ENCODE data around the gene IGSF9.

Gene IGSF9

GRCh38 chr1:159924791-159925718 is 20.4 kb downstream of the IGSF9 start, which contains the start of gene TAGLN2:
TAGLN2 (minus strand) TSS chr1:159925507; CDS start chr1:159920509, 4,998 bp downstream.
- Histone ChIP-seq H3K9ac (ENCODE audit: low read length) (peak within 1 kb of the TSS; percentile 95), H3K27ac (ENCODE audit: low read depth, low read length) (peak within 1 kb of the TSS; percentile 90; the same call in 1 of the 2 replicates), H3K27me3 (ENCODE audit: control insufficient read depth, insufficient read depth, low read length) (no peaks in the 10 kb centered on the region), H3K4me1 (ENCODE audit: control insufficient read depth, insufficient read depth, low read length) (peaks cover 43% of the 10 kb centered on the region), H3K36me3 (ENCODE audit: control insufficient read depth, insufficient read depth, low read length) (peaks cover 15% of the 10 kb centered on the region), H3K9me3 (ENCODE audit: control insufficient read depth, insufficient read depth, low read depth, low read length) (no peaks in the 10 kb centered on the region), H3K4me3 (ENCODE audit: low read depth, low read length) (peak within 1 kb of the TSS; percentile 88)

GRCh38 chr1:159924025-159924790 is 21.2 kb downstream of the IGSF9 start:
- Histone ChIP-seq H3K9ac (ENCODE audit: low read length) (peak overlapping the region; percentile 95), H3K36me3 (ENCODE audit: control insufficient read depth, insufficient read depth, low read length) (peaks cover 24% of the 10 kb centered on the region), H3K27ac (ENCODE audit: low read depth, low read length) (peak overlapping the region; percentile 90; the same call in 1 of the 2 replicates), H3K9me3 (ENCODE audit: control insufficient read depth, insufficient read depth, low read depth, low read length) (no peaks in the 10 kb centered on the region), H3K4me1 (ENCODE audit: control insufficient read depth, insufficient read depth, low read length) (peaks cover 39% of the 10 kb centered on the region), H3K4me3 (ENCODE audit: low read depth, low read length) (peak overlapping the region; percentile 88), H3K27me3 (ENCODE audit: control insufficient read depth, insufficient read depth, low read length) (no peaks in the 10 kb centered on the region)

- H3K27ac ChIP-seq (ENCODE audit: low read depth, low read length): peak overlapping the region; percentile 90; the same call in 1 of the 2 replicates
- peak overlapping the region; percentile 95 for H3K9ac ChIP-seq (ENCODE audit: low read length)
- no peaks in the 10 kb centered on the region for H3K9me3 ChIP-seq (ENCODE audit: control insufficient read depth, insufficient read depth, low read depth, low read length)
- H3K36me3 ChIP-seq (ENCODE audit: control insufficient read depth, insufficient read depth, low read length): peaks cover 32% of the 10 kb centered on the region
- H3K4me3 ChIP-seq (ENCODE audit: low read depth, low read length): peak overlapping the region; percentile 88
- H3K4me1 ChIP-seq (ENCODE audit: control insufficient read depth, insufficient read depth, low read length): peaks cover 34% of the 10 kb centered on the region
- no peaks in the 10 kb centered on the region for H3K27me3 ChIP-seq (ENCODE audit: control insufficient read depth, insufficient read depth, low read length)
Measured at GRCh38 chr1:159923203-159924024, 22.0 kb downstream of the IGSF9 start.

GRCh38 chr1:159922511-159923202 is 22.8 kb downstream of the IGSF9 start:
- peaks cover 35% of the 10 kb centered on the region for H3K36me3 ChIP-seq (ENCODE audit: control insufficient read depth, insufficient read depth, low read length)
- H3K9me3 ChIP-seq (ENCODE audit: control insufficient read depth, insufficient read depth, low read depth, low read length): no peaks in the 10 kb centered on the region
- H3K4me3 ChIP-seq (ENCODE audit: low read depth, low read length): peak overlapping the region; percentile 88
- H3K4me1 ChIP-seq (ENCODE audit: control insufficient read depth, insufficient read depth, low read length): peaks cover 38% of the 10 kb centered on the region
- peak overlapping the region; percentile 60; the same call in 1 of the 2 replicates for H3K27ac ChIP-seq (ENCODE audit: low read depth, low read length)
- peak overlapping the region; percentile 95 for H3K9ac ChIP-seq (ENCODE audit: low read length)
- H3K27me3 ChIP-seq (ENCODE audit: control insufficient read depth, insufficient read depth, low read length): no peaks in the 10 kb centered on the region

- Histone ChIP-seq H3K27ac (ENCODE audit: low read depth, low read length) (no peak overlapping the region; the same call in 1 of the 2 replicates), H3K4me3 (ENCODE audit: low read depth, low read length) (peak overlapping the region; percentile 88; the same call in 1 of the 2 replicates), H3K9ac (ENCODE audit: low read length) (peak overlapping the region; percentile 95), H3K4me1 (ENCODE audit: control insufficient read depth, insufficient read depth, low read length) (peaks cover 42% of the 10 kb centered on the region), H3K27me3 (ENCODE audit: control insufficient read depth, insufficient read depth, low read length) (no peaks in the 10 kb centered on the region), H3K36me3 (ENCODE audit: control insufficient read depth, insufficient read depth, low read length) (peaks cover 36% of the 10 kb centered on the region), H3K9me3 (ENCODE audit: control insufficient read depth, insufficient read depth, low read depth, low read length) (no peaks in the 10 kb centered on the region)
Measured at GRCh38 chr1:159921700-159922504, 23.5 kb downstream of the IGSF9 start.

DNA sequence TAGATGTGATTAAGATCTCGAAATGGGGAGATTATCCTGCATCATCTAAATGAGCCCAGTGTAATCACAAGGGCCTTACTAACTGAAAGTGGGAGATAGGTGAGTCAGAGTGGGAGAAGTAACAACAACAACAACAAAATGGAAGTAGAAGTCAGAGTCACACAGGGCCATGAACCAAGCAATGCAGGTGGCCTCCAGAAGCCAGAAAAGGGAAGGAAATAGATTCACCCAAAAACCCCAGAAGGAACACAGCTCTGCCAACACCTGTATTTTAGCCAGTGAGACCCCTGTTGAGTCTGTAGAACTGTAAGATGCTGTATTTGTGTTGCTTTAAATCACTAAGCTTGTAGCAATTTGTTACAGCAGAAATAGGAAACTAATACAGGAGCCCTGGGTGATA is 24.2 kb downstream of the IGSF9 start:
- no peak overlapping the region for H3K9ac ChIP-seq (ENCODE audit: low read length)
- H3K4me3 ChIP-seq (ENCODE audit: low read depth, low read length): no peak overlapping the region
- peaks cover 48% of the 10 kb centered on the region for H3K4me1 ChIP-seq (ENCODE audit: control insufficient read depth, insufficient read depth, low read length)
- H3K27me3 ChIP-seq (ENCODE audit: control insufficient read depth, insufficient read depth, low read length): no peaks in the 10 kb centered on the region
- no peak overlapping the region for H3K27ac ChIP-seq (ENCODE audit: low read depth, low read length)
- no peaks in the 10 kb centered on the region for H3K9me3 ChIP-seq (ENCODE audit: control insufficient read depth, insufficient read depth, low read depth, low read length)
- H3K36me3 ChIP-seq (ENCODE audit: control insufficient read depth, insufficient read depth, low read length): peaks cover 36% of the 10 kb centered on the region

- no peak overlapping the region for H3K27ac ChIP-seq (ENCODE audit: low read depth, low read length)
Measured at GRCh38 chr1:159920651-159921050, 24.8 kb downstream of the IGSF9 start.

DNA sequence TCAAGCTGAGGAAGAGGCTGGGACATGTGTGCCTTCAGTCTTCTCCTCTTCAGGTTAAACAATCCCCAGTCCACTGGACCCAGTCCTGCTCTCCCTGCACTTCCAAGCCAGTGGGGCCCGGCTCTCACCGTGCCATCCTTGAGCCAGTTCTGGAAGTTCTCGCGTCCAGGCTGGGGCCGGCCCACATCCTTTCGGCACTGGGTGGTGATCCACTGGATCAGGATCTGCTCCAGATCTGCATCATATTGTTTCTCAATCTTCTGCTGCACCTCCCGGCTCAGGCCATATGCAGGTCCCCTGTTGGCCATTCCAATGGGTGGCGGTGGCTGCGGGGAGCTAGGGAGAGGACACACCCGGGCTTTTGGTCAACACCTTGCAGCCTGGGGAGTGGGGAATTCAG is 25.2 kb downstream of the IGSF9 start:
- no peaks in the 10 kb centered on the region for H3K27me3 ChIP-seq (ENCODE audit: control insufficient read depth, insufficient read depth, low read length)
- no peak overlapping the region for H3K9ac ChIP-seq (ENCODE audit: low read length)
- peaks cover 36% of the 10 kb centered on the region for H3K36me3 ChIP-seq (ENCODE audit: control insufficient read depth, insufficient read depth, low read length)
- peaks cover 52% of the 10 kb centered on the region for H3K4me1 ChIP-seq (ENCODE audit: control insufficient read depth, insufficient read depth, low read length)
- no peak overlapping the region for H3K4me3 ChIP-seq (ENCODE audit: low read depth, low read length)
- no peak overlapping the region for H3K27ac ChIP-seq (ENCODE audit: low read depth, low read length)
- H3K9me3 ChIP-seq (ENCODE audit: control insufficient read depth, insufficient read depth, low read depth, low read length): no peaks in the 10 kb centered on the region

More at GRCh38 chr1:159920651-159921050, 24.8 kb downstream of the IGSF9 start:
- Histone ChIP-seq H3K9ac (ENCODE audit: low read length) (no peak overlapping the region), H3K4me3 (ENCODE audit: low read depth, low read length) (no peak overlapping the region), H3K36me3 (ENCODE audit: control insufficient read depth, insufficient read depth, low read length) (peaks cover 36% of the 10 kb centered on the region), H3K4me1 (ENCODE audit: control insufficient read depth, insufficient read depth, low read length) (peaks cover 49% of the 10 kb centered on the region), H3K9me3 (ENCODE audit: control insufficient read depth, insufficient read depth, low read depth, low read length) (no peaks in the 10 kb centered on the region), H3K27me3 (ENCODE audit: control insufficient read depth, insufficient read depth, low read length) (no peaks in the 10 kb centered on the region)

- H3K36me3 ChIP-seq (ENCODE audit: control insufficient read depth, insufficient read depth, low read length): peaks cover 36% of the 10 kb centered on the region
- peaks cover 61% of the 10 kb centered on the region for H3K4me1 ChIP-seq (ENCODE audit: control insufficient read depth, insufficient read depth, low read length)
- no peak overlapping the region for H3K4me3 ChIP-seq (ENCODE audit: low read depth, low read length)
- no peak overlapping the region for H3K9ac ChIP-seq (ENCODE audit: low read length)
- no peaks in the 10 kb centered on the region for H3K27me3 ChIP-seq (ENCODE audit: control insufficient read depth, insufficient read depth, low read length)
- no peaks in the 10 kb centered on the region for H3K9me3 ChIP-seq (ENCODE audit: control insufficient read depth, insufficient read depth, low read depth, low read length)
- H3K27ac ChIP-seq (ENCODE audit: low read depth, low read length): no peak overlapping the region
Measured at GRCh38 chr1:159919236-159919865, 26.1 kb downstream of the IGSF9 start.

Data from HUES6 (cell line).